GM12874 (cell line): ENCODE results near the gene LRRC8D.

Experiments used
- CTCF ChIP-seq: IDR thresholded peaks from 2 replicates; pipeline ENCODE4 v1.5.1; 2011; ENCODE audit warnings: low read depth, mild to moderate bottlenecking, control low read depth, low read length, moderate library complexity; ENCODE audit not compliant: insufficient read depth

Gene LRRC8D

GRCh38 chr1:89897347-89898133, 76.7 kb downstream of the LRRC8D start:
- no peak for TF ChIP-seq CTCF

GRCh38 chr1:89898150-89898549, 77.3 kb downstream of the LRRC8D start:
- TF ChIP-seq CTCF: no peak

GRCh38 chr1:89898695-89899470, 78.1 kb downstream of the LRRC8D start:
- no peak for TF ChIP-seq CTCF

GRCh38 chr1:89900323-89900722, 79.5 kb downstream of the LRRC8D start:
- TF ChIP-seq CTCF: no peak

GRCh38 chr1:89900791-89901708, 80.2 kb downstream of the LRRC8D start:
- TF ChIP-seq CTCF: no peak

GRCh38 chr1:89901957-89902669, 81.3 kb downstream of the LRRC8D start:
- TF ChIP-seq CTCF: no peak
